K562 (cell line): ENCODE data around the gene CD151. TPM values are rescaled to one million over a fixed set of nuclear protein-coding genes. Genes with fewer than 3 reads are reported as not detected.

ENCODE experiments used
- AFF1 ChIP-seq, 2 experiments: fragments of 450-650 bp; IDR thresholded peaks; 2 replicates each; pipeline ENCODE4 v1.6.1; 2018; ENCODE audit warnings: mild to moderate bottlenecking in 2 of 2, low read depth in 1 of 2; ENCODE audit not compliant: partially characterized antibody in 2 of 2
- CGGBP1 ChIP-seq: fragments of 250-450 bp; sonication (Bioruptor Pico); IDR thresholded peaks from 2 replicates; pipeline ENCODE4 v1.9.0; 2021; ENCODE audit warnings: mild to moderate bottlenecking
- CHAMP1 ChIP-seq: fragments of 450-650 bp; IDR thresholded peaks from 2 replicates; pipeline ENCODE4 v1.6.1; 2016; ENCODE audit warnings: mild to moderate bottlenecking
- KAT7 ChIP-seq: sonication (generic); formaldehyde crosslinking; IDR thresholded peaks from 2 replicates; pipeline ENCODE4 v1.8.0; 2022; ENCODE audit warnings: missing genetic modification reagents, mild to moderate bottlenecking, borderline replicate concordance
- PTTG1 ChIP-seq: fragments of 450-650 bp; IDR thresholded peaks from 2 replicates; pipeline ENCODE4 v1.6.1; 2016; ENCODE audit warnings: low read depth, mild to moderate bottlenecking, missing genetic modification characterization, missing compliant biosample characterization
- SRSF7 ChIP-seq: fragments of 200-400 bp; formaldehyde crosslinking; optimal IDR thresholded peaks from 2 replicates; pipeline ENCODE3; 2017; ENCODE audit warnings: mild to moderate bottlenecking, low read depth, low read length
- TCFL5 ChIP-seq: fragments of 250-450 bp; sonication (Bioruptor Pico); conservative IDR thresholded peaks from 2 replicates; pipeline ENCODE4 v1.6.1; 2021; ENCODE audit warnings: mild to moderate bottlenecking, moderate library complexity, matching md5 sums
- ZNF24 ChIP-seq: fragments of 450-650 bp; IDR thresholded peaks from 2 replicates; pipeline ENCODE4 v1.6.1; 2016
- polyA plus RNA-seq, 8 experiments: library from polyadenylated mRNA; depleted of rRNA in 4 of 8; stranded (reverse) in 5 of 8; unstranded in 3 of 8; fragments of >200 nt; fragmentation: Nextera tagmentation in 2 of 8; fragmentation: Illumina TruSeq in 1 of 8; extraction: Ambion mirVana in 2 of 8; extraction: Trizol in 1 of 8; gene quantifications; 2 replicates each; pipeline versions ENCODE4 v1.2.1 to v1.2.3, GENCODE V29; 2011 to 2014; ENCODE audit warnings: inconsistent platforms in 1 of 8, missing spikeins in 1 of 8
- total RNA-seq, 7 experiments: library from RNA; depleted of rRNA in 6 of 7; stranded (reverse); fragments of >200 nt in 6 of 7; fragmentation: Illumina TruSeq in 2 of 7; extraction: Trizol in 2 of 7; gene quantifications; 2 replicates each; pipeline versions ENCODE4 v1.2.1 to v1.2.3, GENCODE V29; 2011 to 2021; ENCODE audit warnings: low replicate concordance in 1 of 7

Gene CD151
- total and polyA plus RNA-seq, 9 of the 15 experiments (the other 6 are each of a cell fraction or from before 2014, with no cell fraction given) = 2.3 to 187 (median 140) TPM

- no peak for TF ChIP-seq AFF1 (IDR thresholded peaks at IDR 0.05; ENCODE audit: low read depth in 1 of 2, partially characterized antibody in 2 of 2)
- TF ChIP-seq SRSF7 = no peak
- no peak for TF ChIP-seq PTTG1 (tag)
- no peak for TF ChIP-seq CGGBP1 (CRISPR knock-in tag)
- TF ChIP-seq CHAMP1 = no peak
- no peak for TF ChIP-seq ZNF24
- no peak for TF ChIP-seq KAT7 (CRISPR knock-in tag)
- no peak for TF ChIP-seq TCFL5
Measured at GRCh38 chr11:861105-861479, 28.3 kb downstream of the CD151 start (continued).
